AG08395 (cell line): ENCODE results near the gene RPS16.

Experiments
- DNase-seq: peaks from one replicate; pipeline ENCODE4 v3.0.0; 2012; ENCODE audit warnings: mixed read lengths, low spot score

Gene RPS16

GRCh38 chr19:39388657-39389056 is 47.1 kb downstream of the RPS16 start:
- DNase-seq = no peak

GRCh38 chr19:39386557-39386956 is 49.2 kb downstream of the RPS16 start:
- no peak for DNase-seq

GRCh38 chr19:39385629-39386411 is 49.9 kb downstream of the RPS16 start:
- no peak for DNase-seq

GRCh38 chr19:39384839-39385568 is 50.7 kb downstream of the RPS16 start:
- no peak for DNase-seq
